HG03039 (cell line): Measurements from ENCODE around the gene DDAH1.

ENCODE experiments used
- ATAC-seq: cut with Tn5 transposase; IDR thresholded peaks from one replicate; pipeline ENCODE4 v1.9.1; 2021; ENCODE audit warnings: mild to moderate bottlenecking, moderate library complexity; ENCODE audit not compliant: unreplicated experiment

DDAH1 gene

GRCh38 chr1:85397490-85398032 lies 67.4 kb downstream of the DDAH1 start:
- ATAC-seq: no peak

- ATAC-seq: no peak
Observed at GRCh38 chr1:85396194-85396593, 68.8 kb downstream of the DDAH1 start.

GRCh38 chr1:85394130-85394529 lies 70.8 kb downstream of the DDAH1 start:
- ATAC-seq: no peak

- ATAC-seq: no peak
Observed at GRCh38 chr1:85393490-85393889, 71.5 kb downstream of the DDAH1 start.

- no peak for ATAC-seq
Observed at GRCh38 chr1:85388416-85388815, 76.5 kb downstream of the DDAH1 start.

GRCh38 chr1:85387781-85388180 lies 77.2 kb downstream of the DDAH1 start:
- no peak for ATAC-seq

- no peak for ATAC-seq
Observed at GRCh38 chr1:85386068-85386722, 78.8 kb downstream of the DDAH1 start.

GRCh38 chr1:85379203-85380136 lies 85.5 kb downstream of the DDAH1 start:
- no peak for ATAC-seq

GRCh38 chr1:85378534-85378933 lies 86.4 kb downstream of the DDAH1 start:
- ATAC-seq: no peak

GRCh38 chr1:85376356-85376755 lies 88.6 kb downstream of the DDAH1 start:
- no peak for ATAC-seq

GRCh38 chr1:85375493-85375892 lies 89.5 kb downstream of the DDAH1 start:
- no peak for ATAC-seq

GRCh38 chr1:85374160-85374559 lies 90.8 kb downstream of the DDAH1 start:
- ATAC-seq: no peak

GRCh38 chr1:85373378-85373708 lies 91.6 kb downstream of the DDAH1 start:
- ATAC-seq: no peak

- ATAC-seq: no peak
Observed at GRCh38 chr1:85372683-85373377, 92.1 kb downstream of the DDAH1 start.

- no peak for ATAC-seq
Observed at GRCh38 chr1:85371021-85371420, 93.9 kb downstream of the DDAH1 start.

GRCh38 chr1:85368073-85368770 lies 96.7 kb downstream of the DDAH1 start:
- no peak for ATAC-seq

- ATAC-seq: no peak
Observed at GRCh38 chr1:85366391-85367170, 98.4 kb downstream of the DDAH1 start.

- no peak for ATAC-seq
Observed at GRCh38 chr1:85365851-85366250, 99.1 kb downstream of the DDAH1 start.

- ATAC-seq: no peak
Observed at GRCh38 chr1:85363521-85363920, 101.4 kb downstream of the DDAH1 start.

GRCh38 chr1:85363092-85363491 lies 101.9 kb downstream of the DDAH1 start:
- ATAC-seq: no peak
